ENCODE measurements around the gene PDCD5.

DNA sequence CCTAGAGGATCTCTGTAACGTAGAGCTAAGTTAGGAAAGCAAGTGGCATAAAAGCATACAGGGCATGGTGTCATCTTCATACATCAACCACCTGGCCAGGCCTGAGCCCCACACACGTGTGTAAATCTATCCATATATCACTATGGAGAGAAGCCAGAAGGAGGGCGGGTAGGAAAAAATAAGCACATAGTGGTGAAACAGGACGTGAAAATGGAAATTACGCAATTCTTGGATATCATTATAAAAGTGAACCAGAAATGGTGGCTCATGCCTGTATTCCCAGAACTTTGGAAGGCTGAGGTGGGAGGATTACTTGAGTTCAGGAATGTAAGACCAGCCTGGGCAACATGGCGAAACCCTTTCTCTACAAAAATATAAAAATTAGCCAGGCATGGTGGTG is 43.4 kb downstream of the PDCD5 start:
- TF ChIP-seq MAFK (IDR thresholded peaks at IDR 0.05; ENCODE audit: low read depth, low read length), result no peak
- no peak for TF ChIP-seq POLR2A (IDR thresholded peaks at IDR 0.05; ENCODE audit: low read depth, low read length)
- TF ChIP-seq, protein P1, sequence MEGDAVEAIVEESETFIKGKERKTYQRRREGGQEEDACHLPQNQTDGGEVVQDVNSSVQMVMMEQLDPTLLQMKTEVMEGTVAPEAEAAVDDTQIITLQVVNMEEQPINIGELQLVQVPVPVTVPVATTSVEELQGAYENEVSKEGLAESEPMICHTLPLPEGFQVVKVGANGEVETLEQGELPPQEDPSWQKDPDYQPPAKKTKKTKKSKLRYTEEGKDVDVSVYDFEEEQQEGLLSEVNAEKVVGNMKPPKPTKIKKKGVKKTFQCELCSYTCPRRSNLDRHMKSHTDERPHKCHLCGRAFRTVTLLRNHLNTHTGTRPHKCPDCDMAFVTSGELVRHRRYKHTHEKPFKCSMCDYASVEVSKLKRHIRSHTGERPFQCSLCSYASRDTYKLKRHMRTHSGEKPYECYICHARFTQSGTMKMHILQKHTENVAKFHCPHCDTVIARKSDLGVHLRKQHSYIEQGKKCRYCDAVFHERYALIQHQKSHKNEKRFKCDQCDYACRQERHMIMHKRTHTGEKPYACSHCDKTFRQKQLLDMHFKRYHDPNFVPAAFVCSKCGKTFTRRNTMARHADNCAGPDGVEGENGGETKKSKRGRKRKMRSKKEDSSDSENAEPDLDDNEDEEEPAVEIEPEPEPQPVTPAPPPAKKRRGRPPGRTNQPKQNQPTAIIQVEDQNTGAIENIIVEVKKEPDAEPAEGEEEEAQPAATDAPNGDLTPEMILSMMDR (conservative IDR thresholded peaks at IDR 0.05; ENCODE audit: low read depth, low read length), result no peak
- TF ChIP-seq, protein P2, sequence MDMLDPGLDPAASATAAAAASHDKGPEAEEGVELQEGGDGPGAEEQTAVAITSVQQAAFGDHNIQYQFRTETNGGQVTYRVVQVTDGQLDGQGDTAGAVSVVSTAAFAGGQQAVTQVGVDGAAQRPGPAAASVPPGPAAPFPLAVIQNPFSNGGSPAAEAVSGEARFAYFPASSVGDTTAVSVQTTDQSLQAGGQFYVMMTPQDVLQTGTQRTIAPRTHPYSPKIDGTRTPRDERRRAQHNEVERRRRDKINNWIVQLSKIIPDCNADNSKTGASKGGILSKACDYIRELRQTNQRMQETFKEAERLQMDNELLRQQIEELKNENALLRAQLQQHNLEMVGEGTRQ (IDR thresholded peaks at IDR 0.05; ENCODE audit: low read depth, low read length), result no peak
- TF ChIP-seq RCOR1 (IDR thresholded peaks at IDR 0.05; ENCODE audit: insufficient replicate concordance, low read length), result no peak
- TF ChIP-seq NFE2L2 (IDR thresholded peaks at IDR 0.05; ENCODE audit: low read depth, low read length), result no peak
- no peak for TF ChIP-seq RAD21 (IDR thresholded peaks at IDR 0.05; ENCODE audit: low read length)
- TF ChIP-seq FOS (IDR thresholded peaks at IDR 0.05; ENCODE audit: low read depth, low read length), result no peak
- TF ChIP-seq RFX5 (IDR thresholded peaks at IDR 0.05; ENCODE audit: low read depth, low read length), result no peak
- no peak for TF ChIP-seq SMC3 (IDR thresholded peaks at IDR 0.05; ENCODE audit: low read depth, low read length)
- no peak for TF ChIP-seq BHLHE40 (IDR thresholded peaks at IDR 0.05; ENCODE audit: low read depth, low read length)
